GM12872 (cell line): ENCODE measurements around the gene CSH2.

ENCODE experiments used
- TF ChIP-seq, protein P1 (sequence below): IDR thresholded peaks from 3 replicates; pipeline ENCODE4 v1.5.1; 2011; ENCODE audit warnings: low read depth, mild to moderate bottlenecking, low read length, moderate library complexity; ENCODE audit not compliant: insufficient read depth

Gene CSH2

DNA sequence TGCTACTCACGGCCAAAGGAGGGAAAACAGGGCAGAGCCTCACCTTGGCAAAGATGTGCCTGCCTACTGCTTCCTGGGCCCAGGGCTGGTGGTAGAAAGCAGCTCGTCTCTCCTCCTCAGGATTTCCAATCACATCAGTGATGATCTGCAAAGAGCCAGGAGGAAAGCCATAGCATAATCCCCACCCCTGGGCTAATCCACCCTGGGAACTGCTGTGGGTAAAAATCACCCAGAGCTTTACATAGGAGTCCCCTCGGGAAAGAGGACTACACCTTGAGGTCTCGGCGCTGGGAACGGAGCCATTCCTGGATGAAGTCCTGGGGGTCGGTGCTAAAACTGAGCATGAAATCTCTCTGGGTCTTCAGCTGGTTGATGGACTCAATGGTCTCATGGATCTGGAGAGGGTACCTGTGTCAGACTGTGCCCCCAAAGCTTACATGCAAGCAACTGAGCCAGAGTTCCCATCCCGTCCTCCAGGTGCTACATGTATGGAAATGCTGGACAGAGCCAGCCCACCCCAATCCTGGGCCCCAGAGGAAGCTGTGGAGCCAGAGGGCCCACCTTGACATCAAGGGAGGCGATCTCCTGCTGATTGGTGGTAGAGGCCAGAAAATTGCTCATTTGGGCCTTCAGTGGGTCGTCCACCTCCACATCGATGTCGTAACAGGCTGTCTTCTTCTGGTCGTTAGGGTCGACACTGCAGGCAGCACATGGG lies 40.3 kb downstream of the CSH2 start:
- TF ChIP-seq, protein P1, sequence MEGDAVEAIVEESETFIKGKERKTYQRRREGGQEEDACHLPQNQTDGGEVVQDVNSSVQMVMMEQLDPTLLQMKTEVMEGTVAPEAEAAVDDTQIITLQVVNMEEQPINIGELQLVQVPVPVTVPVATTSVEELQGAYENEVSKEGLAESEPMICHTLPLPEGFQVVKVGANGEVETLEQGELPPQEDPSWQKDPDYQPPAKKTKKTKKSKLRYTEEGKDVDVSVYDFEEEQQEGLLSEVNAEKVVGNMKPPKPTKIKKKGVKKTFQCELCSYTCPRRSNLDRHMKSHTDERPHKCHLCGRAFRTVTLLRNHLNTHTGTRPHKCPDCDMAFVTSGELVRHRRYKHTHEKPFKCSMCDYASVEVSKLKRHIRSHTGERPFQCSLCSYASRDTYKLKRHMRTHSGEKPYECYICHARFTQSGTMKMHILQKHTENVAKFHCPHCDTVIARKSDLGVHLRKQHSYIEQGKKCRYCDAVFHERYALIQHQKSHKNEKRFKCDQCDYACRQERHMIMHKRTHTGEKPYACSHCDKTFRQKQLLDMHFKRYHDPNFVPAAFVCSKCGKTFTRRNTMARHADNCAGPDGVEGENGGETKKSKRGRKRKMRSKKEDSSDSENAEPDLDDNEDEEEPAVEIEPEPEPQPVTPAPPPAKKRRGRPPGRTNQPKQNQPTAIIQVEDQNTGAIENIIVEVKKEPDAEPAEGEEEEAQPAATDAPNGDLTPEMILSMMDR = no peak

DNA sequence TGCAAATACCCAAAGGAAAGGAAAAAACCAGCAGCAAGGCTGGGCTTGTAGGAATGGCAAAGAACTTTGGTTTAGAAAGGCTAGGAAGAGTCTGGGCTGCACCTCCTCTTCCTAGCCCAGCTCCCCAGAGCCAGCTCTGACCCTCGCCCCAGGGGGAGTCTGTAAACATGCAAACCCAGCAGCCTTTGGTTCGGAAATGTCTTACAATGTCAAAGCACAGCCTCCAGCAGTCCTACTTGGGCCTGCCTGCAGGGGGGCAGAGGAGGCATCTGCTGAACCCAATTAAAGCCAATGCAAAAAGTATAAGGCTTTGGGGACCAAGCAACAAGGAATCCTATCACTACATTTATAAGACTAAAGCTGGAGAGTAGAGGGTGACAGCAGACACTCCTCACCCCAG lies 41.0 kb downstream of the CSH2 start:
- TF ChIP-seq, protein P1 = 0 out of 3 replicates have a peak, but pooled peaks have one; percentile 23

DNA sequence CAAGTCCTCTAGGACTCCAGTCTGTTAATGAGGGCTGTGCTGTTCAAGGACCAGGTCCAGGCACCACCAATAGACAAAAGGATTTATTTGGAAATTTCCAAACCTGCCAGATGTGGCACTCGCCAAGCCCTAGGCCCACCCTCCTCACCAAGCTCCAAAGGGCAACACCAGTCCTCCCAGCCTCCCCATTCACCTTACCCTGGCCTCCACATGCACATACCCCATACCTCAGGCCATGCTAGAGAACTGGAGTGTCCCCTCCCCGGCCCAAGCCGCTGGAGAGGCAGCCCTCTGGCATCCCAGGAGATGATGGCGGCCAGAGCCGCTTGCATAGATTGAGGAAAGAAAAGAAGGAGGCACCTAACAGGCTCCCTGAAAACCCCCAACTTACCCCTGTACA lies 41.5 kb downstream of the CSH2 start:
- TF ChIP-seq, protein P1 = no peak

DNA sequence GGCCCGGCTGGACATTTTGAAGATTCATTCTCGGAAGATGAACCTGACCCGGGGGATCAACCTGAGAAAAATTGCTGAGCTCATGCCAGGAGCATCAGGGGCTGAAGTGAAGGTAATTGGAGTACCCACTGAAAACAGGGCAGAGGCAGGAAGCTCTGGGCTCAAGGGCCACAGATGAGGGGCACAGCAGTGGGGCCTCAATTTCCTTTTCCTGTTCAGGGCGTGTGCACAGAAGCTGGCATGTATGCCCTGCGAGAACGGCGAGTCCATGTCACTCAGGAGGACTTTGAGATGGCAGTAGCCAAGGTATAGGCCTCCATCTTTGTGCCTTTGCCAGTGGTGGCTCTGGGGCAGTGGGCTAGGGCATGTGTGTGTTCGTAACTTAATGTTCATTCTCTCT lies 42.0 kb downstream of the CSH2 start:
- TF ChIP-seq, protein P1 = no peak

DNA sequence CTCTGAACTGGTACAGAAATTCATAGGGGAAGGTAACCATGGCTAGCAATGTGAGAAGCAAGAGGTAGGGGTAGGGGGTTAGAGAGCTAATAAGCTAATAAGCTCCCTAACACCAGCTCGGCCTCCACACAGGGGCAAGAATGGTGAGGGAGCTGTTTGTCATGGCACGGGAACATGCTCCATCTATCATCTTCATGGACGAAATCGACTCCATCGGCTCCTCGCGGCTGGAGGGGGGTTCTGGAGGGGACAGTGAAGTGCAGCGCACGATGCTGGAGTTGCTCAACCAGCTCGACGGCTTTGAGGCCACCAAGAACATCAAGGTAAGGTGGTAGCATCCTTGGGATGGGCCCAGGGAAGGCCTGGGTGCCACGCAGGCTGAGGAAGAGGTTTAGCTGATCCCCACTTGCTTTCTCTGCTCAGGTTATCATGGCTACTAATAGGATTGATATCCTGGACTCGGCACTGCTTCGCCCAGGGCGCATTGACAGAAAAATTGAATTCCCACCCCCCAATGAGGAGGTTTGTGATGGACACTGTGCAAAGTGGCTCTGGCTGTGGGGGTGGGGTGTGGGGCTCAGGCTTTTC lies 42.5 kb downstream of the CSH2 start:
- TF ChIP-seq, protein P1 = no peak

DNA sequence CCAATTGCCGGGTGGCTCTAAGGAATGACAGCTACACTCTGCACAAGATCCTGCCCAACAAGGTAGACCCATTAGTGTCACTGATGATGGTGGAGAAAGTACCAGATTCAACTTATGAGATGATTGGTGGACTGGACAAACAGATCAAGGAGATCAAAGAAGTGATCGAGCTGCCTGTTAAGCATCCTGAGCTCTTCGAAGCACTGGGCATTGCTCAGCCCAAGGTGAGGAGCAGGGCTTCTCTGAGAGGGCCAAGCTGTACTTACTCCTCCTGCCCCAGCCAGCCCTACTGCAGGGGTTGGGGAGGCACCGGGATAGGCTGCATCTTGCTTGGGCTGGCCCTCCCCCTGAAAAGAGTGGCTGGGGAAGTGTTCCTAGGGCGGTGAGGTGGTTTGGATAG lies 43.2 kb downstream of the CSH2 start:
- TF ChIP-seq, protein P1 = no peak

DNA sequence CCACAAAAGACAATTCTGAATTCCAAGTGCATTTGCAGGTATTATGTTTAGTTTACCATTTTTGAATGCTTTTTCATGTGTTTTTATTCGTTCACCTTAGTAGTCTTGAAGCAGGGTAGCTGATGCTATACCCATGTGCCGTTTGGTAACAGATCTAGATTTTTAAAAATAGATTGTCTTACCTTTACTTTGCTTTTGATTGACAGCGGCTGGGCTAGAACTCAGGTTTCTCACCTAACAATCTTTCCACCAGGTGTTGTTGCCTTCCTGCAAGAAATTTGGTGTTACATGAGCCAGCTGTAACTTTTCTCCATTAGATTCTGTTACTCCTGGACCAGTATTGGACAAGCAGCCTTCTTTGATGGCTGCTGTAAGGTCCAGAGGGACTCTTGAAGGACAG lies 44.5 kb downstream of the CSH2 start:
- TF ChIP-seq, protein P1 = no peak
